AG10803 (cell line): ENCODE measurements around the gene DCTPP1.

Experiments
- DNase-seq: peaks from one replicate; pipeline ENCODE4 v3.0.0; 2010; ENCODE audit warnings: low read depth
- H3K4me3 ChIP-seq: 2 replicates; pipeline ENCODE4 v1.5.1; 2011; ENCODE audit warnings: mild to moderate bottlenecking, low read length, control low read depth
- CTCF ChIP-seq: conservative IDR thresholded peaks from 2 replicates; pipeline ENCODE4 v1.5.1; 2011; ENCODE audit warnings: mild to moderate bottlenecking, low read length, control low read depth, inconsistent platforms

The DCTPP1 gene

GRCh38 chr16:30445408-30446202, 15.8 kb upstream of the DCTPP1 start, which contains the start of gene SEPHS2:
Gene SEPHS2, minus strand, starts transcription at chr16:30445874. Its CDS starts 147 bp downstream, at chr16:30445727.
- H3K4me3 ChIP-seq = peak within 1 kb of the TSS; percentile 84
- peak; percentile 48 for TF ChIP-seq CTCF
- peak; percentile 98 for DNase-seq

GRCh38 chr16:30445149-30445407, 15.2 kb upstream of the DCTPP1 start:
- DNase-seq = no peak
- peak overlapping the region; percentile 84 for H3K4me3 ChIP-seq
- no peak for TF ChIP-seq CTCF

GRCh38 chr16:30444231-30445148, 14.7 kb upstream of the DCTPP1 start:
- TF ChIP-seq CTCF = no peak
- DNase-seq = no peak
- H3K4me3 ChIP-seq = peak overlapping the region; percentile 84

GRCh38 chr16:30443631-30444030, 13.8 kb upstream of the DCTPP1 start:
- no peak for TF ChIP-seq CTCF
- no peak for DNase-seq
- no peak overlapping the region for H3K4me3 ChIP-seq

- no peak overlapping the region for H3K4me3 ChIP-seq
- DNase-seq = no peak
- TF ChIP-seq CTCF = no peak
Measured at GRCh38 chr16:30439720-30440348, 10.0 kb upstream of the DCTPP1 start.

- H3K4me3 ChIP-seq = no peak overlapping the region
- no peak for TF ChIP-seq CTCF
Measured at GRCh38 chr16:30438835-30439234, 9.0 kb upstream of the DCTPP1 start.

More at GRCh38 chr16:30438835-30439234, 9.0 kb upstream of the DCTPP1 start:
- DNase-seq = no peak
